GM08714 (cell line): ENCODE data around the gene BCAP31.
"Not testable (repeated sequence)": the region's sequence is repeated elsewhere in the genome, so short reads cannot be mapped to it uniquely, and the experiment has no call there.

Source experiments
- H3K4me3 ChIP-seq: fragments of 200-500 bp; sonication (Bioruptor generic); 2 replicates; pipeline ENCODE4 v1.5.1; 2014; ENCODE audit warnings: mild to moderate bottlenecking, low read length, inconsistent platforms
- ZNF274 ChIP-seq: IDR thresholded peaks from 2 replicates; pipeline ENCODE4 v1.6.1; 2012; ENCODE audit warnings: mild to moderate bottlenecking, low read depth, low read length

Gene BCAP31

GRCh38 chrX:153722704-153723350 is 1.4 kb downstream of the BCAP31 start:
- H3K4me3 ChIP-seq = peak overlapping the region; percentile 73; the same call in 1 of the 2 replicates
- no peak for TF ChIP-seq ZNF274

- no peak overlapping the region for H3K4me3 ChIP-seq
- no peak for TF ChIP-seq ZNF274
Measured at GRCh38 chrX:153719701-153720100, 4.5 kb downstream of the BCAP31 start.

- no peak overlapping the region for H3K4me3 ChIP-seq
- no peak for TF ChIP-seq ZNF274
Measured at GRCh38 chrX:153719238-153719637, 4.9 kb downstream of the BCAP31 start.

- TF ChIP-seq ZNF274 = no peak
- H3K4me3 ChIP-seq = no peak overlapping the region
Measured at GRCh38 chrX:153717445-153717844, 6.7 kb downstream of the BCAP31 start.

GRCh38 chrX:153714256-153714655 is 9.9 kb downstream of the BCAP31 start:
- no peak for TF ChIP-seq ZNF274
- H3K4me3 ChIP-seq = no peak overlapping the region

GRCh38 chrX:153709726-153710674 is 14.2 kb downstream of the BCAP31 start:
- no peak for TF ChIP-seq ZNF274
- no peak overlapping the region for H3K4me3 ChIP-seq

GRCh38 chrX:153708415-153708814 is 15.8 kb downstream of the BCAP31 start:
- no peak overlapping the region for H3K4me3 ChIP-seq
- TF ChIP-seq ZNF274 = no peak

- TF ChIP-seq ZNF274 = no peak
- no peak overlapping the region for H3K4me3 ChIP-seq
Measured at GRCh38 chrX:153707406-153707805, 16.8 kb downstream of the BCAP31 start.

GRCh38 chrX:153706799-153707198 is 17.4 kb downstream of the BCAP31 start:
- no peak overlapping the region for H3K4me3 ChIP-seq
- TF ChIP-seq ZNF274 = no peak

GRCh38 chrX:153705403-153706060 is 18.7 kb downstream of the BCAP31 start:
- H3K4me3 ChIP-seq = not testable (repeated sequence)

GRCh38 chrX:153704631-153705402 is 19.4 kb downstream of the BCAP31 start:
- H3K4me3 ChIP-seq = not testable (repeated sequence)

GRCh38 chrX:153704021-153704526 is 20.1 kb downstream of the BCAP31 start:
- no peak overlapping the region for H3K4me3 ChIP-seq
- TF ChIP-seq ZNF274 = no peak

- TF ChIP-seq ZNF274 = no peak
- no peak overlapping the region for H3K4me3 ChIP-seq
Measured at GRCh38 chrX:153703036-153703370, 21.2 kb downstream of the BCAP31 start.
